K562 (cell line): ENCODE results near the gene PPM1H.

ENCODE experiments used
- ARID2 ChIP-seq: fragments of 450-650 bp; IDR thresholded peaks from 2 replicates; pipeline ENCODE4 v1.6.1; 2017; ENCODE audit warnings: antibody characterized with exemption, mild to moderate bottlenecking
- CTCF ChIP-seq, 3 experiments: IDR thresholded peaks in 2 of 3; conservative IDR thresholded peaks in 1 of 3; 2 replicates each; pipeline ENCODE4 v1.5.1; 2011 to 2012; ENCODE audit warnings: low read length in 3 of 3, mild to moderate bottlenecking in 3 of 3, control low read depth in 2 of 3, improper control_type of control experiment in 1 of 3, inconsistent platforms in 1 of 3, low read depth in 1 of 3, mixed read lengths in 1 of 3, moderate library complexity in 1 of 3; ENCODE audit not compliant: insufficient read depth in 2 of 3
- EZH2 ChIP-seq: IDR thresholded peaks from 2 replicates; pipeline ENCODE4 v1.6.1; 2012; ENCODE audit warnings: low read depth, mild to moderate bottlenecking, inconsistent platforms, low read length, borderline replicate concordance
- KAT8 ChIP-seq: fragments of 450-650 bp; IDR thresholded peaks from 2 replicates; pipeline ENCODE4 v1.6.1; 2016; ENCODE audit warnings: low read depth, mild to moderate bottlenecking
- POLR2A ChIP-seq: fragments of 450-650 bp; conservative IDR thresholded peaks from 2 replicates; pipeline ENCODE4 v1.6.1; 2016
- POLR2AphosphoS5 ChIP-seq: IDR thresholded peaks from 2 replicates; pipeline ENCODE4 v1.6.1; 2011; ENCODE audit warnings: mild to moderate bottlenecking, low read depth, low read length, moderate library complexity; ENCODE audit not compliant: control insufficient read depth, insufficient read depth
- REST ChIP-seq, 2 experiments: fragments of 450-650 bp; formaldehyde crosslinking in 1 of 2; IDR thresholded peaks; 2 replicates each; pipeline versions ENCODE4 v1.4.0 to v1.6.1; 2014 to 2020; ENCODE audit warnings: mild to moderate bottlenecking in 2 of 2, borderline replicate concordance in 1 of 2, low read depth in 1 of 2
- SIN3B ChIP-seq: fragments of 450-650 bp; IDR thresholded peaks from 2 replicates; pipeline ENCODE4 v1.6.1; 2017; ENCODE audit warnings: low read depth, mild to moderate bottlenecking, moderate library complexity
- SPI1 ChIP-seq: IDR thresholded peaks from 2 replicates; pipeline ENCODE4 v1.6.1; 2011; ENCODE audit warnings: low read depth, low read length, control low read depth, borderline replicate concordance
- TEAD2 ChIP-seq: fragments of 450-650 bp; IDR thresholded peaks from 2 replicates; pipeline ENCODE4 v1.6.1; 2016; ENCODE audit warnings: missing genetic modification characterization, control low read depth, missing compliant biosample characterization

- TF ChIP-seq POLR2AphosphoS5 (no peak), SIN3B (no peak), TEAD2 (tag) (no peak), KAT8 (no peak), CTCF (IDR thresholded peaks at IDR 0.05 in 2 of 3, conservative IDR thresholded peaks at IDR 0.05 in 1 of 3; ENCODE audit: insufficient read depth in 2 of 3, low read depth in 1 of 3, low read length in 3 of 3) (no peak), EZH2 (no peak), SPI1 (no peak), ARID2 (no peak), REST (IDR thresholded peaks at IDR 0.05; ENCODE audit: borderline replicate concordance) (no peak), REST (CRISPR knock-in tag; IDR thresholded peaks at IDR 0.05; ENCODE audit: low read depth) (no peak), POLR2A (no peak)
Measured at GRCh38 chr12:62814243-62814642, 120.7 kb downstream of the PPM1H start.
